HG03280 (cell line): ENCODE measurements around the gene HSD17B8.
"Not testable (repeated sequence)": the region's sequence is repeated elsewhere in the genome, so short reads cannot be mapped to it uniquely, and the experiment has no call there.

Experiments used
- ATAC-seq: cut with Tn5 transposase; IDR thresholded peaks from one replicate; pipeline ENCODE4 v1.9.1; 2021; ENCODE audit warnings: mild to moderate bottlenecking, moderate library complexity; ENCODE audit not compliant: unreplicated experiment

The HSD17B8 gene

GRCh38 chr6:33205191-33206026 is 954 bp downstream of the HSD17B8 start:
- ATAC-seq = no peak

GRCh38 chr6:33206027-33206863 is 1.8 kb downstream of the HSD17B8 start:
- no peak for ATAC-seq

GRCh38 chr6:33206864-33207551 is 2.6 kb downstream of the HSD17B8 start:
- no peak for ATAC-seq

DNA sequence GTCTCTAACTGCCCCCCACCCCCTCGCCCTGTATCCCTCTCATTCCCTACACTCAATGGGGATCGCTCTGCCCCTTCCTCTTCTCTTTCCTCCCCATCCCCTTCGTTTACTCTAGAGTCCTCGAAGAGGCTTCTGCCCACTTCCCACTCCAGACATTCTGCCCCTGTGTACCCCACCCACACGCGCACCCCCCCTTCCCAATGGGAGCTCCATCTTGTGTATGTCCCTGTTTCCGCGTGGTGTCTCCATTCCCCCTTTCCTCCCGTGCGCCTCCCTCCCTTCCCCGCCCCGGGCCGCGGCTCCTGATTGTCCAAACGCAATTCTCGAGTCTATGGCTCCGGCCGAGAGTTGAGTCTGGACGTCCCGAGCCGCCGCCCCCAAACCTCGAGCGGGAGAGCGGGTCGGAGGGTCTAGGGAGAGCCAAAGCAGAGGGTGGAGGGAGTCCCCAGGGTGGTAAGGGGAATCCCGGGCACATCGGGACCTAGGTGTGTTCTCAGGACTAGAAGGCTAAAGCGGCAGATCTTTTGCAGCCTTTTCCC is 3.2 kb downstream of the HSD17B8 start:
- ATAC-seq = no peak

DNA sequence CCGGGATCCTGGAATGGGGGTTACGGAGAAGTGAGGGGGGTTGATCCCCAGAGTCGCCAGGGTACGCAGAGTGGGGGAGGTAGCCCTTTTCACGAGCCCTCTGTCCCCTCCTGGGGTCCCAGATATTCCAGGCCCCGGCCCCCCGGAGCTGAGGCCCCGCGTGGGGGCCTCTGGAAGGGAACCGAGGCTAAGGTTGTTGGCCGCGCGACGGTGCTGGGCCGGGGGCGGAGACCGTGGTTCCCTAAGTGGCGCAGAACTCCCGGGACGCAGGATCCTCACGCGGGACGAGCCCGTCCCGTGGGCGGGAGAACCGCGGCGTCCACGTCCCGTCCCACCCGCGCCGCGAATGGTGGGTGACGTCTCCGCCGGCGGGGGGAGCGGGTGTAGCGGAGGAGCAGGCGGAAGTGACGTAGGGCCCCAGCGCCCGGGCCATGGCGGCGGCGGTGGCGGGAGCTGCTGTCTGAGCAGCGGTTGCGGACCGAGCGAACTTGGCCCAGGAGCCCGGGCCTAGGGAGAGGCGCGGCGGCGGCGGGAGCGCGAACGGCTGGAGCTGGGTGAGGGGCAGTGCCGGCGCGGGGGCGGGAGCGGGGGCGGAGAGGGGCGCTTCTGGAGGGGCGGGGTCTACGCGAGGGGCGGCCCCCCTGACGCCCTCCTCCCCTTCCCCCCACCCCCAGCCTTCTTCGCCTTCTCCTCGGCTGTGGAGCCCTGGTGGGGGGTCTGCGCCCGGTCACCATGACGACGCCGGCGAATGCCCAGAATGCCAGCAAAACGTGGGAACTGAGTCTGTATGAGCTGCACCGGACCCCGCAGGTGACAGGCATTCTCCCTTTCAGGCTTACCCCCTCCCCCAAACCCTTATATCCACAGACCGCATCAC is 3.9 kb downstream of the HSD17B8 start, which contains the start of gene RING1:
Gene RING1, plus strand, starts transcription at position 410 of the 877 bp plus-strand sequence. Its CDS starts 323 bp downstream, at position 733.
- ATAC-seq = no peak

GRCh38 chr6:33209856-33210255 is 5.4 kb downstream of the HSD17B8 start:
- ATAC-seq = no peak

GRCh38 chr6:33211136-33211535 is 6.7 kb downstream of the HSD17B8 start:
- ATAC-seq = no peak

DNA sequence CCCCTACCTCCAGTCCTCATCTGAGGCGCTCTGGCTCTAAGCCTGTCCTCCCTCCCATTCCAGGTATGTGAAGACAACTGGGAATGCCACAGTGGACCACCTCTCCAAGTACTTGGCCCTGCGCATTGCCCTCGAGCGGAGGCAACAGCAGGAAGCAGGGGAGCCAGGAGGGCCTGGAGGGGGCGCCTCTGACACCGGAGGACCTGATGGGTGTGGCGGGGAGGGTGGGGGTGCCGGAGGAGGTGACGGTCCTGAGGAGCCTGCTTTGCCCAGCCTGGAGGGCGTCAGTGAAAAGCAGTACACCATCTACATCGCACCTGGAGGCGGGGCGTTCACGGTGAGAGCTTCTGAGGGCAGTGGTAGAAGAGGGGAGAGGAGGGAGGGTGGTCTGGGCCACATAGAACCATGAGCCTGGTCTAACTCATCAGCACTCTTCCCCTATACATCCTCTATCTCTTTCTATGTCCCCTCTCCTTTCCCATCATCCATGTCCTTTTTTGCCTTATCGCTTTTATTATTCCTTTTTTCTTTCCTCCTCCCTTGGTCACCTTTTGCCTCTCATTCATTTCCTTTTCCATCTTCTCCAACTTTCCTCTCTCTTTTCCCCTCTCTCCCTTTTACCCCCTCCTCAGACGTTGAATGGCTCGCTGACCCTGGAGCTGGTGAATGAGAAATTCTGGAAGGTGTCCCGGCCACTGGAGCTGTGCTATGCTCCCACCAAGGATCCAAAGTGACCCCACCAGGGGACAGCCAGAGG is 7.4 kb downstream of the HSD17B8 start:
- no peak for ATAC-seq

GRCh38 chr6:33212857-33213165 is 8.4 kb downstream of the HSD17B8 start:
- no peak for ATAC-seq

DNA sequence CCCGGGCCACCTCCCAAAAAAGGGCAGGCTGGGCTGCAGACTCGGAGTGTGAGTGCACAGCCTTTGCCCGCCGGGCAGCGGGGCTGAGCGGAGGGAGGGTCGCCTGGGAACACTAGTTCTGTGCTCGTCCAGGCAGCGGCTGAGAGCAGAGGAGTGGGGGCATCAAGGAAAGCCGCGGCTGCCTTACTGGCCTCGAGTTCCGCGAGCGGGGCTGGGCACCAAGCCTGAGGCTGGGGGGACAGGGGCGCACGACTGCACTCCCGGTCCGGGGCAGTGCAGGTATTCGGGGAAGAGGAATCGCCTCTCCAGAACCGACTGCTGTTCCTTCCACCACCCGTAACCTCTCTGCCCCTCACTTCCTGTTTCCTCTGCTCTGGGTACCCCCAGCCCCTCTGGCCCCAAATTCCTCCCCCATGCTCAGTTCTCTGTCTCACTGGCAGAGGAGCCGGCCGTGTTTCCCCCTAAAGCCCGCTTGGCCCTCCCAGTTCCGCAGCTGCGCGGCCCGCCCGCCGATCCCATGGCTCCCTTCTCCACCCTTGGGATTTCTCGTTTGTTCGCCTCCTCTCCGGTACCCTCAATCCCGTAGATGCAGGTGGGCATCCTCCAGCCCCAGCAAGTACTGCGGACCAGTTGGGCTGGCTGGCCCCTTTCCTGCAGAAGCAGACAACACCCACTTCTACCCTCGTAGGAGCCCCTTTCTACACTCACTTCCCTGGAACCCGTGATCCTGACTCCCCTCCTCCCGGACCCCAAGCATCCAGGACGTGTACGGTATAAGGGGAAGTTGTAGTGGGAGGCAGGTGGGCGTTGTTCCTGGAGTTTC is 8.9 kb downstream of the HSD17B8 start:
- no peak for ATAC-seq

- no peak for ATAC-seq
These were observed 9.5 kb downstream of the HSD17B8 start for GRCh38 chr6:33213989-33214335.

GRCh38 chr6:33215271-33216116 is 11.0 kb downstream of the HSD17B8 start:
- no peak for ATAC-seq

GRCh38 chr6:33216117-33216649 is 11.7 kb downstream of the HSD17B8 start:
- ATAC-seq = no peak

GRCh38 chr6:33217246-33217645 is 12.8 kb downstream of the HSD17B8 start:
- ATAC-seq = no peak

DNA sequence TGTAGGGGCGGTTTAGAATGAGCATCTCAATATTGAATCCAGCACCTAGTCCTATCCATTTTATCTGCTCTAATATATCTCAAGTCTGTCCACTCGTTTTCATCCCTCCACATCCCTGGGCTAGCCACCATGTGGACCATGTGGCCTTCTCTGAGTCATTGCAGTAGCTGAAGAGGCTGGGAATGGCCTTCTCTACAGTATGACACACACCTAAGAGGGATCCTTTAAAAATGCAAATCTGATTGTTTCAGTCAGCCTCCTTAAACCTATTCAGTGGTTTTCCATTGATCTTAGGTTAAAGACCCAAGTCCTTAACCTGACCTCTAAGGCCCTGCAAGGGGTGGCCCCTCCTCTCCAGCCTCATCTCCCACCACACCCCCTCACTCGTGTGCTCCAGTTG is 13.2 kb downstream of the HSD17B8 start:
- ATAC-seq = no peak

GRCh38 chr6:33226503-33227120 is 22.2 kb downstream of the HSD17B8 start:
- not testable (repeated sequence) for ATAC-seq

- no peak for ATAC-seq
These were observed 30.8 kb downstream of the HSD17B8 start for GRCh38 chr6:33235221-33235634.
